Left renal pelvis (tissue), 4 donors: ENCODE results near the gene ELOVL5. TPM values are rescaled to one million over a fixed set of nuclear protein-coding genes. Genes with fewer than 3 reads are reported as not detected.
"Not testable (repeated sequence)": the region's sequence is repeated elsewhere in the genome, so short reads cannot be mapped to it uniquely, and the experiment has no call there.

ENCODE experiments used
- DNase-seq, 4 donors: peaks; one replicate each; pipeline ENCODE4 v3.0.0-alpha.2; 2013; ENCODE audit warnings: low read depth in 4 of 4, low spot score in 3 of 4
- polyA plus RNA-seq, 4 donors: library from polyadenylated mRNA; unstranded; fragments of 120-200 nt; gene quantifications; one replicate each; pipeline ENCODE4 v1.2.1, GENCODE V29; 2013; ENCODE audit not compliant: insufficient read length in 4 of 4

The ELOVL5 gene
- polyA plus RNA-seq, 4 donors, result 73.9 to 95.5 (median 84.3) TPM

GRCh38 chr6:53306819-53307347 is 41.9 kb downstream of the ELOVL5 start:
- DNase-seq, result no peak

DNA sequence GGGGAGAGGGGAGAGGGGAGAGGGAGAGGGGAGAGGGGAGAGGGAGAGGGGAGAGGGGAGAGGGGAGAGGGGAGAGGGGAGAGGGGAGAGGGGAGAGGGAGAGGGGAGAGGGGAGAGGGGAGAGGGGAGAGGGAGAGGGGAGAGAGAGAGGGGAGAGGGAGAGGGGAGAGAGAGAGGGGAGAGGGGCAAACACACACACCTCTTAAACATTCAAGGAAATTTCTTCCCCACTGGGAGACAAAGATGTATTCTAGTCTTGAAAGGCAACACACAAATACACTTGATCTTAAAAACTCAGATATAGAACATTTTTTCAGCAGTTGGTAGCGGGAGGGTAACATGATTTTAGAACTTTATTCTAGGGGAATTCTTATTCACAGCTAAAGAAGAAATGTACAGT is 42.5 kb downstream of the ELOVL5 start:
- DNase-seq, result not testable (repeated sequence)

DNA sequence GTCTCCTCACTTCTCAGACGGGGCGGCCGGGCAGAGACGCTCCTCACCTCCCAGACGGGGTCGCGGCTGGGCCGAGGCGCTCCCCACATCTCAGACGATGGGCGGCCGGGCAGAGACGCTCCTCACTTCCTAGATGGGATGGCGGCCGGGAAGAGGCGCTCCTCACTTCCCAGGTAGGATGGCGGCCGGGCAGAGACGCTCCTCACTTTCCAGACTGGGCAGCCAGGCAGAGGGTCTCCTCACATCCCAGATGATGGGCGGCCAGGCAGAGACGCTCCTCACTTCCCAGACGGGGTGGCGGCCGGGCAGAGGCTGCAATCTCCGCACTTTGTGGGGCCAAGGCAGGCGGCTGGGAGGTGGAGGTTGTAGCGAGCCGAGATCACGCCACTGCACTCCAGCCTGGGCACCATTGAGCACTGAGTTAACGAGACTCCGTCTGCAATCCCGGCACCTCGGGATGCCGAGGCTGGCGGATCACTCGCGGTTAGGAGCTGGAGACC is 43.2 kb downstream of the ELOVL5 start:
- DNase-seq, result not testable (repeated sequence)

DNA sequence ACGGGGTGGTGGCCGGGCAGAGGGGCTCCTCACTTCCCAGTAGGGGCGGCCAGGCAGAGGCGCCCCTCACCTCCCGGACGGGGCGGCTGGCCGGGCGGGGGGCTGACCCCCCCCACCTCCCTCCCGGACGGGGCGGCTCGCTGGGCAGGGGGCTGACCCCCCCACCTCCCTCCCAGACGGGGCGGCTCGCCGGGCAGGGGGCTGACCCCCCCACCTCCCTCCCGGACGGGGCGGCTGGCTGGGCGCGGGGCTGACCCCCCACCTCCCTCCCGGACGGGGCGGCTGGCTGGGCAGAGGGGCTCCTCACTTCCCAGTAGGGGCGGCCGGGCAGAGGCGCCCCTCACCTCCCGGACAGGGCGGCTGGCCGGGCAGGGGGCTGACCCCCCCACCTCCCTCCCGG is 43.8 kb downstream of the ELOVL5 start:
- not testable (repeated sequence) for DNase-seq

- no peak for DNase-seq
Observed at GRCh38 chr6:53302678-53303360, 45.9 kb downstream of the ELOVL5 start.

- DNase-seq, result no peak
Observed at GRCh38 chr6:53301801-53302537, 46.8 kb downstream of the ELOVL5 start.

DNA sequence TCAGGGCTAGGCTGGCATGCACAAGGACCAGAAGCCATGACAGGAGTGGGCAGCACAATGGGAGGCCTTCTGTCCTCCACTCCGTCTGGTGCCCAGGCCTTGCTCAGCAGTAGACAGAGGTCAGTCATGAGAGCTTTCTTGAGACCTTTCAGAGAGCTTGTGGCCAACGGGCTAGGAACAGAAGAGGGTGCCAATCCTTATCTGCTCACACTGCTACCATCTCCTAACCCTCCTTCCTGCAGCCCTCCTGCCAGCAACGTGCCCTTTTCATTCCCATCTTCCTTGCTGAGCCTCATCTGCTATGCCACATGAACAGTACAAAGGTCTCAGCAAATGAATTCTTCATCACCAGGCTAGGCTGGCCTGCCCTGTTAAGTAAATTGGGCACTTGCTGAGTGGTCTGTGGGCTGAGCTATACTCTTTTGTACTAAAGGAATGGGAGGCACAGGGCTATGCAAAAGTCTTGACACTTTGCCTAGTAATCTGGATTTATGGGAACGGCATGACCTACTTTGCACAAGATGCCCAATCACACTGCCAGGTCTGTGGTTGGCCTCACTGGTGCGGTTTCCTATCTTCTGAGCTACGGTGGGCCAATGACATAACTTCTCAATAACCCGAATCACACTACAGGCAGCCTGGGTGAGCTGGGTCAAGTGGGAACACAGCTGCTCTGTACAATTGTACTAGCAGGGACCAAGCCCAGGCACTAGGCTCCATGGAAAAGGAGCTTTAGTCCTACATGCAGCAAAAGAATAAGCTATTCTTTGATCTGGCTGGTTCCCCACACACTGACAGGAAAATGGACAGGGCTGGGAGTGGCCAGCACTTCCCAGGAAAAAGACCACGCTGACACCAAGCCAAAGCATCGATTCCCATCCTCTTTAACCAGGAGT is 47.8 kb downstream of the ELOVL5 start:
- DNase-seq, result no peak

DNA sequence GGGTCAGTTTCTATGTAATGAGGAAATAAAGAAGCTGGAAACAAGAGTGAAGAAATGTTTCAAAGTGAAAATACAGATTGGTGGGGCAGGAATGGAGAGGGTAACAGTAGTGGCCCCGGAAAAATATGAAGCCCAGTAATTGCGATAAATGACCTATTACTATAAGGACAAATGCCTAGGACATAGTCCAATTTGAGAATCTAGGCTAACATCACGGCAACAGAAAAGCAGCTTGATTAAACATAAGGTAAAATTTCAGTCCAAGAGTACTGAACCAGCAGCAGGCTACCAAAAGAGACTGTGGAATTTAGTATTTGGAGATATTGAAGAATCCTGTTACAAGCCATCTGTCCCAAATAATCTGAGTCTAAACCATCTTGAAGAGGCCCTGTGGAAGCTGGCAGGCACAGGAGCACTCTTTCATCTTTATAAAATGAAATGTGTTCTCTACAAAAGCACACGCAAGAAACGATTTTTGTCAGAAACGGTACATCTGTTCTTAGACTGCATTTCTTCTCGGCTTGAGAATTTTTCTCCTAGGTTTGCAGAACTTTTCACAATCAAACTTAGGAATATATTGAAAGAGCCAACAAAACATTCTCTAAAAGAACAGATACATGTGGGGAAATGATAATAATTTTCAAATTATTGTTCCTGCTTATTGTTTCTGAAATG is 49.3 kb downstream of the ELOVL5 start:
- DNase-seq, result no peak

DNA sequence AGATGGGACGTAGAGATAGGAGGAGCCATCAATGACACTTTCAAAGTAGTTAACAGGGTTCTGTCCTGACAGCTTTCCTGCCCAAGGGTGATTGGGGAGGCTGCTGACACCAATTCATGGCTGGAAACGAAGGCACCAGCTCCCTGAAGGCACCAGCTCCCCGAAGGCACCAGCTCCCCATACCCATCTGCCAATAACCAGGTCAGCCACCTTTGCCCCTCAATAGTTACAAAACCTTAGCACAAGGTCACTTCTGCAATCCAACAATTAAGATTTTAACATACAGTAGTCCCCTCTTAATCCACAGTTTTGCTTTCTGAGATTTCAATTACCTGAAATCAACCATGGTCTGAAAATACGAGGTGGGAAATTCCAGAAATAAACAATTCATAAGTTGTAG is 51.7 kb downstream of the ELOVL5 start:
- no peak for DNase-seq

DNA sequence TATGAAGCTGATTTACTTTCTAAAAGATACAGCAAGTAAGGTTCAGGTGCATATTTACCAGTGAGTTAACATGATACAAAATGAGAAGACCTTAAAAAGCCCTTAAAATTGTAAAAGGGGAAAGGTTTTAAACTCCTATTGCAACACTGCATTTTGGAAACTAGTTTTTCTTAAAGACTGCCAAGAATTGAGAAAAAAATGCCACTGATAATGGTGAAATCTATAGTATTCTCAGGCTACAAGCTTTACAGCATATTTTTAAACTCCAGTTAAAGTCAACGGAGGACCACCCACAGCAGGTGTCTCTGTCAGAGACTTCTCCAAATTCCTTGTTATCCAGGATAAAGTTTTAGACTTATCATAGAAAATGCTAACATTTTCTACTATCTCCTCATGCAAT is 53.6 kb downstream of the ELOVL5 start:
- DNase-seq, result no peak

GRCh38 chr6:53294611-53295010 is 54.1 kb downstream of the ELOVL5 start:
- DNase-seq, result no peak

GRCh38 chr6:53294095-53294494 is 54.7 kb downstream of the ELOVL5 start:
- peak in 2 of 4 donors; percentile 12 to 20 for DNase-seq

- no peak for DNase-seq
Observed at GRCh38 chr6:53293691-53294090, 55.1 kb downstream of the ELOVL5 start.

- DNase-seq, result no peak
Observed at GRCh38 chr6:53290537-53291510, 57.9 kb downstream of the ELOVL5 start.

DNA sequence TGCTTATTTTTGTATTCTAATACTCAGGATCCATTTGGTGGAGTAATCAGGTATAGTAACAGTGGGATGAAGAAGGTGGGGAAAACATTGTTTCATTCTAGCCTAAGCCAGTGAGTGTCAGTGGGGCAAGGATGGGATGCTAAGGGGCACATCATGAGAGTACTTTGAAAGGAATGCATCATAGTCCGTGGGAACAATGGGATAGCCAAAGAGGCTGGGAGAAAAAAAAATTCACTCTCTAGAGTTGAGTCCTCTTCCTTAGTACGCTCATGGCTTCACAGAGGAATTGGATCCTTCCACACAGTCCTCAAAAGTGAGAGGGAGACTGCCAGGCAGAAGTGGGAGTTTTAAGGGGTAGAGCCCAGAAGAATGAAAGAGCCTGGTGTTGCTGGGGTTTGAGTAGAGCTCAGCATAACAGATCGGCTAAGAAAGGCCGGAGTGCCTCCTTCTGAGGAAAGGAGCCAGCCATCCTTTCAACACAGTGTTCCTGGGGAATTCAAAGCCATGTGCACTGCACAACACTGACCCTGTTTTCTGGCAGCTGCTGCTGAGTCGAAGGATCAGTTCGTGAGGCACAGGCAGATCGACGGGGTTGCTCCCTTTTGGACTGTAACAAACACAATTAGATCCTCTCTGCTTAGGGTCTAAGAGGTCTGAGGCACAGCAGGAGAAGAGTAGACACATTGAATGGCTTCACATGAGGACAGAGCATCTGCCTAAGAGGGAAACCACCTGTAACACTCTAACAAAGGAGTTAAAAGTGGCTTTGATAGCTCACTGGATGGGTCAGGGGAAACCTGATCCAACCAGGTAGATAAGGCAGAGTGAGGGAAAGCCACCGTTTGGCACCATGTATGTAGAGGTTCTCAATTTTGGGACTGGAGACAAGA is 61.2 kb downstream of the ELOVL5 start:
- DNase-seq, result no peak

DNA sequence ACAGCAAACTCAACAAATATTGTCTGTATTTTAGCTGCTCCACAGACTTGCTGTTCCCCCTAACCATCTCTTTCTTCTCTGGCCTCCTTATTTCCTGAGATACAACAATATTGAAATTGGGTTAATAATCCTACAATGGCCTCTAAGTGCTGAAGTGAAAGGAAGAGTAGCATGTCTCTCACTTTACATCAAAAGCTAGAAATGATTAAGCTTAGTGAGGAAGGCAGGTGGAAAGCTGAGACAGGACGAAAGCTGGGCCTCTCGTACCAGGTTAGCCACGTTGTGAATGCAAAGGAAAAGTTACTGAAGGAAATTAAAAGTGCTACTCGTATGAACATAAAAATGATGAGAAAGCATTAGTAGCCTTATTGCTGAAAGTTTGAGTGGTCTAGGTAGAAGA is 63.8 kb downstream of the ELOVL5 start:
- no peak for DNase-seq

GRCh38 chr6:53282741-53283140 is 66.0 kb downstream of the ELOVL5 start:
- DNase-seq, result no peak

- DNase-seq, result no peak
Observed at GRCh38 chr6:53282234-53282633, 66.5 kb downstream of the ELOVL5 start.
